A549 (cell line): ENCODE data around the gene TRPV6. TPM values are rescaled to one million over a fixed set of nuclear protein-coding genes. Genes with fewer than 3 reads are reported as not detected.

ENCODE experiments used
- ATAC-seq, 2 experiments: fragments of 200-7000 bp in 1 of 2; fragments of >200 bp in 1 of 2; cut with Nextera tagmentation in 1 of 2; cut with Tn5 transposase in 1 of 2; 3 replicates each; pipeline versions ENCODE4 v1.8.0 to v1.9.1; 2018 to 2020; ENCODE audit warnings: mild to moderate bottlenecking in 1 of 2, moderate library complexity in 1 of 2
- CTCF ChIA-PET: fragments of 300-600 bp; sonication (Branson Sonifier 250); formaldehyde crosslinking; extraction: SDS; loops from one replicate; lab custom pipeline; 2021; ENCODE audit warnings: antibody characterized with exemption, inconsistent platforms; lab: Yijun Ruan, JAX
- POLR2A ChIA-PET: fragments of 350-600 bp; formaldehyde crosslinking; extraction: SDS; loops from one replicate; lab custom pipeline; 2021; ENCODE audit warnings: antibody characterized with exemption, inconsistent platforms; lab: Yijun Ruan, JAX
- DNase-seq, 2 experiments: peaks; one replicate each; pipeline versions ENCODE4 v3.0.0 to v3.0.0-alpha.2; 2011 to 2016; ENCODE audit warnings: low read depth in 1 of 2, low spot score in 1 of 2
- FAIRE-seq: peaks from 2 replicates; lab custom pipeline; 2011; peaks lifted over from hg19 to GRCh38; lab: Jason Lieb, UNC
- H3K27ac ChIP-seq, 2 experiments: fragments of >200 bp; sonication (Bioruptor Twin); formaldehyde crosslinking; 3 replicates each; pipeline ENCODE4 v1.5.1; 2016 to 2017
- H3K4me1 ChIP-seq: fragments of >200 bp; sonication (Bioruptor Twin); formaldehyde crosslinking; 3 replicates; pipeline ENCODE4 v1.6.1; 2016
- H3K4me2 ChIP-seq: fragments of >200 bp; sonication (Bioruptor Twin); formaldehyde crosslinking; 3 replicates; pipeline ENCODE4 v1.6.1; 2016
- H3K4me3 ChIP-seq: fragments of >200 bp; sonication (Bioruptor Twin); formaldehyde crosslinking; 3 replicates; pipeline ENCODE4 v1.5.1; 2016
- H3K9me3 ChIP-seq: fragments of >200 bp; sonication (Bioruptor Twin); formaldehyde crosslinking; 3 replicates; pipeline ENCODE4 v1.6.1; 2016
- ATOH8 ChIP-seq: fragments of 250-450 bp; sonication (Bioruptor Pico); IDR thresholded peaks from 2 replicates; pipeline ENCODE4 v1.5.0; 2020; ENCODE audit warnings: low read depth, mild to moderate bottlenecking, moderate library complexity
- BCL3 ChIP-seq: fragments of >200 bp; sonication (Bioruptor Twin); formaldehyde crosslinking; IDR thresholded peaks from 3 replicates; pipeline ENCODE4 v1.6.1; 2016
- BHLHE40 ChIP-seq: IDR thresholded peaks from 2 replicates; pipeline ENCODE4 v1.6.1; 2012; ENCODE audit warnings: low read depth, low read length, inconsistent platforms
- CBX8 ChIP-seq: fragments of 200-600 bp; sonication (generic); IDR thresholded peaks from 2 replicates; pipeline ENCODE4 v1.6.1; 2016
- CHD4 ChIP-seq: fragments of 200-600 bp; sonication (generic); IDR thresholded peaks from 2 replicates; pipeline ENCODE4 v1.6.1; 2016; ENCODE audit warnings: antibody characterized with exemption, mild to moderate bottlenecking, borderline replicate concordance
- EP300 ChIP-seq, 2 experiments: fragments of >200 bp; sonication (Bioruptor Twin); formaldehyde crosslinking; IDR thresholded peaks; 2 replicates in 1 of 2; 3 replicates in 1 of 2; pipeline ENCODE4 v1.6.1; 2016 to 2017
- FOSB ChIP-seq: fragments of 250-450 bp; sonication (Bioruptor Pico); IDR thresholded peaks from 2 replicates; pipeline ENCODE4 v1.5.0; 2020; ENCODE audit warnings: mild to moderate bottlenecking, moderate library complexity
- HDAC2 ChIP-seq: fragments of 200-600 bp; sonication (generic); IDR thresholded peaks from 2 replicates; pipeline ENCODE4 v1.6.1; 2016
- HMGXB4 ChIP-seq: fragments of 250-450 bp; sonication (Bioruptor Pico); IDR thresholded peaks from 2 replicates; pipeline ENCODE4 v1.5.0; 2021; ENCODE audit warnings: mild to moderate bottlenecking, moderate library complexity, borderline replicate concordance
- HOXA7 ChIP-seq: fragments of 250-450 bp; sonication (Bioruptor Pico); IDR thresholded peaks from 2 replicates; pipeline ENCODE4 v1.5.0; 2020; ENCODE audit warnings: mild to moderate bottlenecking, moderate library complexity
- JUNB ChIP-seq: fragments of >200 bp; sonication (Bioruptor Twin); formaldehyde crosslinking; IDR thresholded peaks from 2 replicates; pipeline ENCODE4 v1.6.1; 2016
- KDM5A ChIP-seq: fragments of 200-600 bp; sonication (generic); IDR thresholded peaks from 2 replicates; pipeline ENCODE4 v1.6.1; 2016; ENCODE audit warnings: antibody characterized with exemption, mild to moderate bottlenecking
- MAFK ChIP-seq: fragments of 450-650 bp; IDR thresholded peaks from 2 replicates; pipeline ENCODE4 v1.6.1; 2014; ENCODE audit not compliant: partially characterized antibody
- MAX ChIP-seq: IDR thresholded peaks from 2 replicates; pipeline ENCODE4 v1.6.1; 2012
- MYC ChIP-seq: IDR thresholded peaks from 2 replicates; pipeline ENCODE4 v1.6.1; 2012; ENCODE audit warnings: mild to moderate bottlenecking, inconsistent platforms, low read length, improper control_type of control experiment, borderline replicate concordance
- NR3C1 ChIP-seq: fragments of >200 bp; sonication (Bioruptor Twin); formaldehyde crosslinking; IDR thresholded peaks from 3 replicates; pipeline ENCODE4 v1.6.1; 2017
- RCOR1 ChIP-seq: fragments of 150-350 bp; IDR thresholded peaks from 2 replicates; pipeline ENCODE4 v1.6.1; 2014; ENCODE audit warnings: antibody characterized with exemption, low read length, low read depth
- RFX5 ChIP-seq: fragments of 450-650 bp; IDR thresholded peaks from 2 replicates; pipeline ENCODE4 v1.7.1; 2014; ENCODE audit warnings: antibody characterized with exemption, mild to moderate bottlenecking, moderate library complexity
- SMC3 ChIP-seq: fragments of >200 bp; sonication (Bioruptor Twin); formaldehyde crosslinking; IDR thresholded peaks from 3 replicates; pipeline ENCODE4 v1.6.1; 2018; ENCODE audit warnings: inconsistent platforms
- TFCP2L1 ChIP-seq: fragments of 250-450 bp; sonication (Bioruptor Pico); IDR thresholded peaks from 2 replicates; pipeline ENCODE4 v1.5.0; 2021; ENCODE audit warnings: mild to moderate bottlenecking
- ZC3H11A ChIP-seq: fragments of 450-650 bp; IDR thresholded peaks from 2 replicates; pipeline ENCODE4 v1.6.1; 2014; ENCODE audit warnings: antibody characterized with exemption, mild to moderate bottlenecking
- ZNF302 ChIP-seq: fragments of 250-450 bp; sonication (Bioruptor Pico); IDR thresholded peaks from 2 replicates; pipeline ENCODE4 v1.9.0; 2021; ENCODE audit warnings: inconsistent platforms, mild to moderate bottlenecking, moderate library complexity
- ZSCAN20 ChIP-seq: fragments of 250-450 bp; sonication (Bioruptor Pico); IDR thresholded peaks from 2 replicates; pipeline ENCODE4 v1.8.0; 2022; ENCODE audit warnings: mild to moderate bottlenecking, moderate library complexity
- WGBS: methylation state at CpG from one replicate; pipeline ENCODE4 v1.1.6; 2017; ENCODE audit errors: missing lambda C conversion rate; 5-methylcytosine and 5-hydroxymethylcytosine counted together
- polyA plus RNA-seq, 4 experiments: library from polyadenylated mRNA; depleted of rRNA in 3 of 4; stranded (reverse); fragments of >200 nt; fragmentation: RNase III in 1 of 4; extraction: RNeasy Plus Mini Kit Qiagen cat#74134 plus additional on column Dnase treatment in 1 of 4; gene quantifications; 2 replicates in 3 of 4; 3 replicates in 1 of 4; pipeline ENCODE4 v1.2.3, GENCODE V29; 2011 to 2017
- TF ChIP-seq, protein P1 (sequence below): fragments of >200 bp; sonication (Bioruptor Twin); formaldehyde crosslinking; IDR thresholded peaks from 2 replicates; pipeline ENCODE4 v1.6.1; 2016

Gene TRPV6
- polyA plus RNA-seq, 2 of the 4 experiments (the other 2 are of a cell fraction): not detected

GRCh38 chr7:142897691-142898090 is 12.1 kb upstream of the TRPV6 start:
- POLR2A ChIA-PET: no interaction called here
- no peaks in the 10 kb centered on the region for H3K4me1 ChIP-seq
- no peak for ATAC-seq

DNA sequence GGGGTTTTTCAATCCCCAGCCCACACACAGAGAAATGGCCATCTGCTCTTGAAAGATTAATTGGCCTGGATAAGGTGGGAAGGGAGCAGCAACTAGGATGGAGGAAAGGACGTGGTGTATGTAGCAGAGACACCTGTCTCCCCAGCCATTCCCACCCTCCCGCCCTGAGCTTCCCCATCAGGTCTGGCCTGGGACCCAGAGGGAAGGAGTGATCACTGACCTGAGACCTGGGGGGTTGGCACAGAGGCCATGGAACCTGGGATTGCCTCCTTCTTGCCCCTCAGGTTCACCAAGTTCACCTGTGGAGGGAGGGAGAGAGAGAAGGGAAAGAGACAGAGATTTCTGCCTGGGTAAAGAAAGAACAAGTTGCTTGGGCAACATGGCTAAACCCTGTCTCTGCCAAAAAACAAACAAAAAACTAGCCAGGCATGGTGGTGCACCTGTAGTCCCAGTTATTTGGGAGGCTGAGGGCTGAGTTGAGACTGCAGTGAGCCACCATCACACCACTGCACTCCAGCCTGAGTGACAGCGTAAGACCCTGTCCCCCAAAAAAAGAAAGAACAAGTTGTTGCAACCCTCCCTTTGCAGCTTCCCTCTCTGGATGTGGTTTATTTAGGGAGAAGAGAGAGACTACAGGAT is 11.3 kb upstream of the TRPV6 start:
- ATAC-seq (no peak), FAIRE-seq (no peak), DNase-seq (no peak)
- Histone ChIP-seq H3K27ac (no peak overlapping the region), H3K4me3 (no peak overlapping the region), H3K4me2 (no peak overlapping the region), H3K4me1 (no peaks in the 10 kb centered on the region), H3K9me3 (no peaks in the 10 kb centered on the region)
- ChIA-PET POLR2A (no interaction called here), CTCF (no interaction called here)
- TF ChIP-seq EP300 (IDR thresholded peaks at IDR 0.05) (no peak), FOSB (no peak), TFCP2L1 (CRISPR knock-in tag) (no peak), KDM5A (no peak), BHLHE40 (no peak), HOXA7 (CRISPR knock-in tag) (no peak), MAFK (no peak), HMGXB4 (no peak), RCOR1 (no peak), CHD4 (no peak), ATOH8 (CRISPR knock-in tag) (no peak), NR3C1 (no peak), RFX5 (no peak), CBX8 (no peak)
- 43% methylated on average over 3 of the region's 3 CpGs for WGBS

More at GRCh38 chr7:142897691-142898090, 12.1 kb upstream of the TRPV6 start:
- TF ChIP-seq TFCP2L1 (CRISPR knock-in tag): no peak
- TF ChIP-seq BCL3: no peak
- no peak for TF ChIP-seq SMC3
- TF ChIP-seq MAX: no peak
- TF ChIP-seq, protein P1, sequence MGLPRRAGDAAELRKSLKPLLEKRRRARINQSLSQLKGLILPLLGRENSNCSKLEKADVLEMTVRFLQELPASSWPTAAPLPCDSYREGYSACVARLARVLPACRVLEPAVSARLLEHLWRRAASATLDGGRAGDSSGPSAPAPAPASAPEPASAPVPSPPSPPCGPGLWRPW: no peak
- no peak for TF ChIP-seq ZNF302 (CRISPR knock-in tag)
- no peak for TF ChIP-seq HDAC2
- no peak for TF ChIP-seq ZSCAN20 (CRISPR knock-in tag)
- no peak for TF ChIP-seq ZC3H11A
- TF ChIP-seq JUNB: no peak
- TF ChIP-seq FOSB: no peak
- no peak for TF ChIP-seq MYC
- no peak for DNase-seq
- no peaks in the 10 kb centered on the region for H3K9me3 ChIP-seq
- 17% methylated on average over 7 of the region's 7 CpGs for WGBS
- CTCF ChIA-PET: no interaction called here
- no peak overlapping the region for H3K4me3 ChIP-seq
- H3K4me2 ChIP-seq: no peak overlapping the region
- no peak overlapping the region for H3K27ac ChIP-seq
- no peak for FAIRE-seq
